GM23338 (cell line): ENCODE results near the gene XKR8. TPM values are rescaled to one million over a fixed set of nuclear protein-coding genes. Genes with fewer than 3 reads are reported as not detected.

Source experiments
- ATAC-seq: fragments of 200-7000 bp; cut with Tn5 transposase; 3 replicates; pipeline ENCODE4 v1.9.1; 2020
- DNase-seq: peaks from one replicate; pipeline ENCODE4 v3.0.0-alpha.2; 2015; ENCODE audit warnings: low spot score
- H2AFZ ChIP-seq: fragments of 200-600 bp; sonication (generic); 2 replicates; pipeline ENCODE4 v1.8.0; 2016; ENCODE audit warnings: antibody characterized with exemption, mild to moderate bottlenecking, moderate library complexity
- H3F3A ChIP-seq: fragments of 200-600 bp; sonication (generic); replicated peaks from 2 replicates; pipeline ENCODE4 v1.8.0; 2017; ENCODE audit warnings: antibody characterized with exemption, mixed run types, low read depth
- H3K27ac ChIP-seq: fragments of 200-600 bp; sonication (generic); 2 replicates; pipeline ENCODE4 v1.6.1; 2016; ENCODE audit warnings: low read depth
- H3K27me3 ChIP-seq: fragments of 200-600 bp; sonication (generic); 2 replicates; pipeline ENCODE4 v1.8.0; 2016; ENCODE audit warnings: mild to moderate bottlenecking, mixed run types, moderate library complexity; ENCODE audit not compliant: insufficient read depth
- H3K36me3 ChIP-seq: fragments of 200-600 bp; sonication (generic); 2 replicates; pipeline ENCODE4 v1.8.0; 2016; ENCODE audit warnings: mild to moderate bottlenecking; ENCODE audit not compliant: insufficient read depth
- H3K4me1 ChIP-seq: fragments of 200-600 bp; sonication (generic); 2 replicates; pipeline ENCODE4 v1.8.0; 2016; ENCODE audit warnings: mild to moderate bottlenecking, moderate library complexity; ENCODE audit not compliant: insufficient read depth
- H3K4me2 ChIP-seq: fragments of 200-600 bp; sonication (generic); 2 replicates; pipeline ENCODE4 v1.7.1; 2017; ENCODE audit warnings: mixed run types
- H3K4me3 ChIP-seq: fragments of 200-600 bp; sonication (generic); 2 replicates; pipeline ENCODE4 v1.6.1; 2016; ENCODE audit warnings: mixed run types
- H3K79me2 ChIP-seq: fragments of 200-600 bp; sonication (generic); replicated peaks from 2 replicates; pipeline ENCODE4 v1.8.0; 2017; ENCODE audit warnings: mild to moderate bottlenecking; ENCODE audit not compliant: insufficient read depth
- H3K9me2 ChIP-seq: fragments of 200-600 bp; sonication (generic); 2 replicates; pipeline ENCODE4 v1.8.0; 2017; ENCODE audit not compliant: insufficient read depth
- H4K20me1 ChIP-seq: fragments of 200-600 bp; sonication (generic); replicated peaks from 2 replicates; pipeline ENCODE4 v1.8.0; 2017; ENCODE audit warnings: mild to moderate bottlenecking; ENCODE audit not compliant: insufficient read depth
- H3K27ac Mint-ChIP-seq: 2 replicates; pipeline ENCODE4 v1.8.0; 2020; ENCODE audit warnings: inconsistent platforms, mild to moderate bottlenecking, moderate library complexity, mixed read lengths
- H3K27me3 Mint-ChIP-seq: 3 replicates; pipeline ENCODE4 v1.8.0; 2022; ENCODE audit warnings: low read depth, mild to moderate bottlenecking, moderate library complexity, mixed read lengths, inconsistent platforms; ENCODE audit not compliant: insufficient read depth, poor library complexity
- H3K36me3 Mint-ChIP-seq: 3 replicates; pipeline ENCODE4 v1.8.0; 2021; ENCODE audit warnings: low read depth, mild to moderate bottlenecking, inconsistent platforms, moderate library complexity, mixed read lengths
- H3K4me1 Mint-ChIP-seq: 3 replicates; pipeline ENCODE4 v1.8.0; 2020; ENCODE audit warnings: mild to moderate bottlenecking, inconsistent platforms, mixed read lengths
- H3K4me3 Mint-ChIP-seq: 3 replicates; pipeline ENCODE4 v1.8.0; 2021; ENCODE audit warnings: moderate library complexity, mild to moderate bottlenecking, inconsistent platforms, mixed read lengths
- H3K9me3 Mint-ChIP-seq: 3 replicates; pipeline ENCODE4 v1.8.0; 2020; ENCODE audit warnings: moderate library complexity, mild to moderate bottlenecking, inconsistent platforms, mixed read lengths
- CREB1 ChIP-seq: fragments of 250-450 bp; sonication (Bioruptor Pico); IDR thresholded peaks from 2 replicates; pipeline ENCODE4 v1.5.0; 2020; ENCODE audit warnings: low read depth, mild to moderate bottlenecking, moderate library complexity
- CTCF ChIP-seq, 2 experiments: fragments of 200-600 bp in 1 of 2; sonication (generic) in 1 of 2; conservative IDR thresholded peaks; 2 replicates each; pipeline versions ENCODE4 v1.5.1 to v1.6.1; 2016 to 2017; ENCODE audit warnings: antibody characterized with exemption in 2 of 2, low read depth in 2 of 2, mild to moderate bottlenecking in 2 of 2, moderate library complexity in 1 of 2
- EZH2 ChIP-seq: fragments of 200-600 bp; sonication (generic); IDR thresholded peaks from one replicate; pipeline ENCODE4 v1.8.0; 2017; ENCODE audit warnings: antibody characterized with exemption, mild to moderate bottlenecking, low read depth; ENCODE audit not compliant: unreplicated experiment
- NANOG ChIP-seq: IDR thresholded peaks from 2 replicates; pipeline ENCODE4 v1.6.1; 2016; ENCODE audit warnings: antibody characterized with exemption, borderline replicate concordance
- REST ChIP-seq: IDR thresholded peaks from one replicate; pipeline ENCODE4 v1.6.1; 2018; ENCODE audit warnings: antibody characterized with exemption; ENCODE audit not compliant: unreplicated experiment
- ZNF331 ChIP-seq: fragments of 250-450 bp; sonication (Bioruptor Pico); IDR thresholded peaks from 2 replicates; pipeline ENCODE4 v1.5.0; 2020; ENCODE audit warnings: low read depth, mild to moderate bottlenecking, moderate library complexity
- ZNF462 ChIP-seq: fragments of 250-450 bp; sonication (Bioruptor Pico); IDR thresholded peaks from 2 replicates; pipeline ENCODE4 v1.5.0; 2020; ENCODE audit warnings: mild to moderate bottlenecking, moderate library complexity
- polyA plus RNA-seq: library from polyadenylated mRNA; unstranded; fragments of >200 nt; fragmentation: Nextera tagmentation; extraction: Ambion mirVana; gene quantifications from 2 replicates; pipeline ENCODE4 v1.2.1, GENCODE V29; 2016
- total RNA-seq: library from RNA; depleted of rRNA; stranded (reverse); fragments of >200 nt; shearing (Covaris generic); gene quantifications from 2 replicates; pipeline ENCODE4 v1.2.3, GENCODE V29; 2014

Gene XKR8
- total and polyA plus RNA-seq, 2 experiments from 2014 or later: 8.2 to 13.1 TPM

- no peak for TF ChIP-seq REST
These were observed 21.4 kb downstream of the XKR8 start (continued) for GRCh38 chr1:27981145-27981544.

- Mint-ChIP-seq H3K9me3 (no peaks in the 10 kb centered on the region), H3K4me1 (no peaks in the 10 kb centered on the region), H3K27me3 (peaks cover 2% of the 10 kb centered on the region), H3K4me3 (no peak overlapping the region), H3K36me3 (peaks cover 38% of the 10 kb centered on the region), H3K27ac (no peak overlapping the region)
- H3F3A ChIP-seq: no peaks in the 10 kb centered on the region
- H3K4me1 ChIP-seq: no peaks in the 10 kb centered on the region
- no peak overlapping the region for H3K27ac ChIP-seq
- no peaks in the 10 kb centered on the region for H3K27me3 ChIP-seq
- H3K36me3 ChIP-seq: peaks cover 25% of the 10 kb centered on the region; the same call in 1 of the 2 replicates
- no peak for TF ChIP-seq EZH2
- TF ChIP-seq CTCF (conservative IDR thresholded peaks at IDR 0.05; ENCODE audit: low read depth in 2 of 2): no peak
- no peak overlapping the region for H3K4me2 ChIP-seq
- no peak for ATAC-seq
- H3K79me2 ChIP-seq: no peaks in the 10 kb centered on the region
- no peaks in the 10 kb centered on the region; the same call in 1 of the 2 replicates for H4K20me1 ChIP-seq
- H2AFZ ChIP-seq: no peak overlapping the region
- no peaks in the 10 kb centered on the region for H3K9me2 ChIP-seq
- DNase-seq: no peak
- H3K4me3 ChIP-seq: no peak overlapping the region
These were observed 31.3 kb downstream of the XKR8 start for GRCh38 chr1:27990920-27991537.

GRCh38 chr1:27992276-27992675, 32.5 kb downstream of the XKR8 start:
- H3K27ac Mint-ChIP-seq: no peak overlapping the region
- H3K4me1 Mint-ChIP-seq: no peaks in the 10 kb centered on the region
- ATAC-seq (no peak), DNase-seq (no peak)
- no peaks in the 10 kb centered on the region for H3K9me2 ChIP-seq
- no peak overlapping the region for H2AFZ ChIP-seq
- peaks cover 30% of the 10 kb centered on the region; the same call in 1 of the 2 replicates for H3K36me3 ChIP-seq
- H3K4me1 ChIP-seq: no peaks in the 10 kb centered on the region
- H3K4me3 ChIP-seq: no peak overlapping the region
- H3K36me3 Mint-ChIP-seq: peaks cover 45% of the 10 kb centered on the region; the same call in 2 of the 3 replicates
- H3K27me3 ChIP-seq: no peaks in the 10 kb centered on the region
- H3K27me3 Mint-ChIP-seq: peaks cover 2% of the 10 kb centered on the region
- no peak overlapping the region for H3K4me3 Mint-ChIP-seq
- no peaks in the 10 kb centered on the region for H3F3A ChIP-seq
- H3K9me3 Mint-ChIP-seq: no peaks in the 10 kb centered on the region
- H3K79me2 ChIP-seq: no peaks in the 10 kb centered on the region
- H3K27ac ChIP-seq: no peak overlapping the region
- H3K4me2 ChIP-seq: no peak overlapping the region
- TF ChIP-seq NANOG: no peak
- no peak for TF ChIP-seq ZNF462 (CRISPR knock-in tag)
- TF ChIP-seq ZNF331 (CRISPR knock-in tag): no peak
- no peak for TF ChIP-seq CREB1 (CRISPR knock-in tag)
- H4K20me1 ChIP-seq: no peaks in the 10 kb centered on the region; the same call in 1 of the 2 replicates
